PC-9 (cell line): Measurements from ENCODE around the gene KITLG. TPM values are rescaled to one million over a fixed set of nuclear protein-coding genes. Genes with fewer than 3 reads are reported as not detected.

Experiments
- BruUV-seq: library from RNA; stranded (reverse); fragments of 400-500 nt; replicated peaks from 2 replicates; lab custom pipeline; 2021; lab: Mats Ljungman, UMichigan
- CTCF ChIA-PET: fragments of 300-600 bp; sonication (Branson Sonifier 250); formaldehyde crosslinking; loops from one replicate; lab custom pipeline; 2022; ENCODE audit warnings: antibody characterized with exemption; lab: Charles Lee
- POLR2A ChIA-PET: fragments of 300-600 bp; sonication (Branson Sonifier 250); formaldehyde crosslinking; loops from one replicate; lab custom pipeline; 2022; ENCODE audit warnings: antibody characterized with exemption; ENCODE audit not compliant: unreplicated experiment; lab: Charles Lee
- DNase-seq, 2 experiments: peaks; one replicate each; pipeline versions ENCODE4 v3.0.0 to v3.0.0-alpha.2; 2015 to 2022; ENCODE audit warnings: mixed read lengths in 1 of 2
- H2AFZ ChIP-seq: fragments of 200-600 bp; sonication (generic); 2 replicates; pipeline ENCODE4 v1.8.1; 2017; ENCODE audit warnings: antibody characterized with exemption
- H3F3A ChIP-seq: fragments of 200-600 bp; sonication (generic); 2 replicates; pipeline ENCODE4 v1.8.1; 2017; ENCODE audit warnings: antibody characterized with exemption, mild to moderate bottlenecking, low read depth; ENCODE audit not compliant: insufficient read depth
- H3K27ac ChIP-seq: fragments of 200-600 bp; sonication (generic); 2 replicates; pipeline ENCODE4 v1.6.1; 2016; ENCODE audit warnings: mixed run types
- H3K27me3 ChIP-seq: fragments of 200-600 bp; sonication (generic); 2 replicates; pipeline ENCODE4 v1.6.1; 2016; ENCODE audit warnings: low read depth, mixed run types; ENCODE audit not compliant: insufficient read depth
- H3K36me3 ChIP-seq: fragments of 200-600 bp; sonication (generic); 2 replicates; pipeline ENCODE4 v1.6.1; 2016; ENCODE audit warnings: low read depth, mixed run types
- H3K4me1 ChIP-seq: fragments of 200-600 bp; sonication (generic); replicated peaks from 2 replicates; pipeline ENCODE4 v1.6.1; 2016; ENCODE audit warnings: mixed run types; ENCODE audit not compliant: insufficient read depth
- H3K4me2 ChIP-seq: fragments of 200-600 bp; sonication (generic); 2 replicates; pipeline ENCODE4 v1.6.1; 2017; ENCODE audit warnings: mixed run types
- H3K4me3 ChIP-seq: fragments of 200-600 bp; sonication (generic); 2 replicates; pipeline ENCODE4 v1.6.1; 2016; ENCODE audit warnings: mixed run types
- H3K79me2 ChIP-seq: fragments of 200-600 bp; sonication (generic); 2 replicates; pipeline ENCODE4 v1.6.1; 2017; ENCODE audit warnings: low read depth, mixed run types
- H3K9me2 ChIP-seq: fragments of 200-600 bp; sonication (generic); 2 replicates; pipeline ENCODE4 v1.8.1; 2017; ENCODE audit warnings: mild to moderate bottlenecking; ENCODE audit not compliant: insufficient read depth
- H3K9me3 ChIP-seq: fragments of 200-600 bp; sonication (generic); 2 replicates; pipeline ENCODE4 v1.8.1; 2016; ENCODE audit warnings: low read depth; ENCODE audit not compliant: insufficient read depth
- H4K20me1 ChIP-seq: fragments of 200-600 bp; sonication (generic); 2 replicates; pipeline ENCODE4 v1.8.1; 2017; ENCODE audit not compliant: insufficient read depth
- EZH2 ChIP-seq: fragments of 200-600 bp; sonication (generic); IDR thresholded peaks from 2 replicates; pipeline ENCODE4 v1.8.0; 2017; ENCODE audit warnings: antibody characterized with exemption, low read depth
- intact Hi-C: fragments of 100-400 bp; cut with micrococcal nuclease; formaldehyde crosslinking; loops from one replicate; pipeline ENCODE4 v1.10.0; 2022; ENCODE audit not compliant: unreplicated experiment
- total RNA-seq: library from RNA; stranded (reverse); gene quantifications from 2 replicates; pipeline ENCODE4 v1.2.3, GENCODE V29; 2021
- TF ChIP-seq, protein P1 (sequence below): fragments of 200-600 bp; sonication (generic); conservative IDR thresholded peaks from 2 replicates; pipeline ENCODE4 v1.6.1; 2017; ENCODE audit warnings: mixed run types, antibody characterized with exemption, mild to moderate bottlenecking, moderate library complexity

KITLG gene
- total RNA-seq, 1 experiment from 2014 or later, result 15.8 TPM

DNA sequence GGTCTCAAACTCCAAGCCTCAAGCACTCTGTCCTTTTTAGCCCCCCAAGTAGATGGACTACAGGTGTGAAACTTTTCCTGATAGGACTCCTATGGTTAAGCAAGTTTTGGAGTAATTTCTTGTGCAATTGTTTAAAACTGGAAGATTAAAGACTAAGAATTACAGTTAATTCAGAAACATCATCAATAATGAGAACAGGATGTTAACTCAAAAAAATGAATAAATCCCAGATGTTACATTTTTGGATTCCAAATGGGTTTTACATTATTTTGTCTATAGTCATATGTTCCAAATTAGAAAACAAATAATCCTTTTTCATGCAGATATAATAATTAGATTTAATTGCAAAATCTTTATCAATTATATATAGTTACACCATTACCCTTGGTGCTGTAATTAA, 24.4 kb upstream of the KITLG start:
- ChIA-PET POLR2A (interaction anchor here (0.7 kb wide), 1 partner anchor 12 kb away, joined by 3 read pairs; no protein-coding TSS in a partner anchor), CTCF (no interaction called here)
- intact Hi-C loops, result no loop called here
- H3K4me3 ChIP-seq, result no peak overlapping the region
- no peaks in the 10 kb centered on the region for H4K20me1 ChIP-seq
- no peak for DNase-seq
- no peak overlapping the region for H3K4me2 ChIP-seq
- H3F3A ChIP-seq, result no peaks in the 10 kb centered on the region
- no peaks in the 10 kb centered on the region for H3K9me2 ChIP-seq
- TF ChIP-seq EZH2, result no peak
- TF ChIP-seq, protein P1, sequence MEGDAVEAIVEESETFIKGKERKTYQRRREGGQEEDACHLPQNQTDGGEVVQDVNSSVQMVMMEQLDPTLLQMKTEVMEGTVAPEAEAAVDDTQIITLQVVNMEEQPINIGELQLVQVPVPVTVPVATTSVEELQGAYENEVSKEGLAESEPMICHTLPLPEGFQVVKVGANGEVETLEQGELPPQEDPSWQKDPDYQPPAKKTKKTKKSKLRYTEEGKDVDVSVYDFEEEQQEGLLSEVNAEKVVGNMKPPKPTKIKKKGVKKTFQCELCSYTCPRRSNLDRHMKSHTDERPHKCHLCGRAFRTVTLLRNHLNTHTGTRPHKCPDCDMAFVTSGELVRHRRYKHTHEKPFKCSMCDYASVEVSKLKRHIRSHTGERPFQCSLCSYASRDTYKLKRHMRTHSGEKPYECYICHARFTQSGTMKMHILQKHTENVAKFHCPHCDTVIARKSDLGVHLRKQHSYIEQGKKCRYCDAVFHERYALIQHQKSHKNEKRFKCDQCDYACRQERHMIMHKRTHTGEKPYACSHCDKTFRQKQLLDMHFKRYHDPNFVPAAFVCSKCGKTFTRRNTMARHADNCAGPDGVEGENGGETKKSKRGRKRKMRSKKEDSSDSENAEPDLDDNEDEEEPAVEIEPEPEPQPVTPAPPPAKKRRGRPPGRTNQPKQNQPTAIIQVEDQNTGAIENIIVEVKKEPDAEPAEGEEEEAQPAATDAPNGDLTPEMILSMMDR, result no peak
- no peaks in the 10 kb centered on the region for H3K79me2 ChIP-seq
- no peak overlapping the region for H3K27ac ChIP-seq
- H3K36me3 ChIP-seq, result no peaks in the 10 kb centered on the region
- no TSS peak for BruUV-seq
- H3K9me3 ChIP-seq, result no peaks in the 10 kb centered on the region
- H3K27me3 ChIP-seq, result no peaks in the 10 kb centered on the region
- no peak overlapping the region for H2AFZ ChIP-seq
- no peaks in the 10 kb centered on the region for H3K4me1 ChIP-seq

DNA sequence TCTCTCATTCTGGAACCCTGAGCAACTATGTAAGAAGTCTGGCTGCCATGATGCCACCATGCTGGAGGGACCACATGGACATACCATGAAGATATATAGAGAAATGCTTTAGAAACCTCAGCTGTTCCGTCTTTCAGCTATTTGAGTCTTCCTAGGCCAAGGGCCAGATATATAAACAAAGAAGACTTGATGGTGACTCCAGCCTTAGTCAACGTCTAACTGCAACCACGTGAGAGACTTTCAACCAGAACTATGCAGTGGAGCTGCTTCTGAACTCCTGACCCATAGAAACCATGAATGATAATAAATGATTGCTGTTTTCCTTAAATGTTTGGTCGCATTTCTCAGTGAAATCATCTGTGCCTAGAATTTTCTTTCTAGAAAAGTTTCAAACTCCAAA, 20.0 kb upstream of the KITLG start:
- no peaks in the 10 kb centered on the region for H3K79me2 ChIP-seq
- H3K27me3 ChIP-seq, result no peaks in the 10 kb centered on the region
- no peak for DNase-seq
- H4K20me1 ChIP-seq, result no peaks in the 10 kb centered on the region
- no peaks in the 10 kb centered on the region for H3K9me3 ChIP-seq
- ChIA-PET CTCF (no interaction called here), POLR2A (interaction anchor here (0.7 kb wide), 1 partner anchor 119 kb away, joined by 4 read pairs; no protein-coding TSS in a partner anchor)
- H3K4me3 ChIP-seq, result no peak overlapping the region
- H3K4me2 ChIP-seq, result no peak overlapping the region
- intact Hi-C loops, result no loop called here
- H3K4me1 ChIP-seq, result no peaks in the 10 kb centered on the region
- no peak overlapping the region for H2AFZ ChIP-seq
- TF ChIP-seq, protein P1, result no peak
- TF ChIP-seq EZH2, result no peak
- BruUV-seq, result no TSS peak
- no peaks in the 10 kb centered on the region for H3K36me3 ChIP-seq
- no peak overlapping the region for H3K27ac ChIP-seq
- no peaks in the 10 kb centered on the region for H3K9me2 ChIP-seq
- no peaks in the 10 kb centered on the region for H3F3A ChIP-seq

- H3K9me2 ChIP-seq, result no peaks in the 10 kb centered on the region
- no peak for TF ChIP-seq EZH2
- TF ChIP-seq, protein P1, result no peak
- no TSS peak for BruUV-seq
- H2AFZ ChIP-seq, result no peak overlapping the region
- intact Hi-C loops, result no loop called here
- no peaks in the 10 kb centered on the region for H3K27me3 ChIP-seq
- no peak overlapping the region for H3K4me2 ChIP-seq
- ChIA-PET POLR2A (no interaction called here), CTCF (no interaction called here)
- H3K27ac ChIP-seq, result no peak overlapping the region
- no peaks in the 10 kb centered on the region for H3K4me1 ChIP-seq
- H4K20me1 ChIP-seq, result no peaks in the 10 kb centered on the region
- no peaks in the 10 kb centered on the region for H3F3A ChIP-seq
- no peaks in the 10 kb centered on the region for H3K36me3 ChIP-seq
- DNase-seq, result no peak
- H3K79me2 ChIP-seq, result no peaks in the 10 kb centered on the region
- no peaks in the 10 kb centered on the region for H3K9me3 ChIP-seq
- H3K4me3 ChIP-seq, result no peak overlapping the region
Observed at GRCh38 chr12:88597365-88597764, 17.1 kb upstream of the KITLG start.
